ENCODE measurements around the gene ZBTB45.

DNA sequence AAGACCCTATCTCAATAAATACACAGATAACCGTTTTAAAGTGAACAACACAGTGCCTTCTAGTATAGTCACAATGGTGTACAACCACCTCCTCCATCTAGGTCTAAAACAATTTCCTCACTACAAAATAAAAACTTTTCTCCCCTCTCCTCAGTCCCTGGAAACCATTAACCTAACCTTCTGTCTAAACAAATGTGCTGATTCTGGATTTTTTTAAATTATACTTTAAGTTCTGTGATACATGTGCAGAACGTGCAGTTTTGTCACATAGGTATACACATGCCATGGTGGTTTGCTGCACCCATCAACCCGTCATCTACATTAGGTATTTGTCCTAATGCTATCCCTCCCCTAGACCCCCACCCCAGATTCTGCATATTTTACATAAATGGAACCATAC is 9.8 kb upstream of the ZBTB45 start:
- TF ChIP-seq ZFP41 (tag by site-specific recombination; IDR thresholded peaks at IDR 0.05; ENCODE audit: borderline replicate concordance) (no peak), ZNF23 (tag by site-specific recombination; IDR thresholded peaks at IDR 0.05; ENCODE audit: borderline replicate concordance) (no peak)
- TF ChIP-seq, protein P1, sequence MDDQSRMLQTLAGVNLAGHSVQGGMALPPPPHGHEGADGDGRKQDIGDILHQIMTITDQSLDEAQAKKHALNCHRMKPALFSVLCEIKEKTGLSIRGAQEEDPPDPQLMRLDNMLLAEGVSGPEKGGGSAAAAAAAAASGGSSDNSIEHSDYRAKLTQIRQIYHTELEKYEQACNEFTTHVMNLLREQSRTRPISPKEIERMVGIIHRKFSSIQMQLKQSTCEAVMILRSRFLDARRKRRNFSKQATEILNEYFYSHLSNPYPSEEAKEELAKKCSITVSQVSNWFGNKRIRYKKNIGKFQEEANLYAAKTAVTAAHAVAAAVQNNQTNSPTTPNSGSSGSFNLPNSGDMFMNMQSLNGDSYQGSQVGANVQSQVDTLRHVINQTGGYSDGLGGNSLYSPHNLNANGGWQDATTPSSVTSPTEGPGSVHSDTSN (CRISPR knock-in tag; IDR thresholded peaks at IDR 0.05): no peak
- TF ChIP-seq, protein P2, sequence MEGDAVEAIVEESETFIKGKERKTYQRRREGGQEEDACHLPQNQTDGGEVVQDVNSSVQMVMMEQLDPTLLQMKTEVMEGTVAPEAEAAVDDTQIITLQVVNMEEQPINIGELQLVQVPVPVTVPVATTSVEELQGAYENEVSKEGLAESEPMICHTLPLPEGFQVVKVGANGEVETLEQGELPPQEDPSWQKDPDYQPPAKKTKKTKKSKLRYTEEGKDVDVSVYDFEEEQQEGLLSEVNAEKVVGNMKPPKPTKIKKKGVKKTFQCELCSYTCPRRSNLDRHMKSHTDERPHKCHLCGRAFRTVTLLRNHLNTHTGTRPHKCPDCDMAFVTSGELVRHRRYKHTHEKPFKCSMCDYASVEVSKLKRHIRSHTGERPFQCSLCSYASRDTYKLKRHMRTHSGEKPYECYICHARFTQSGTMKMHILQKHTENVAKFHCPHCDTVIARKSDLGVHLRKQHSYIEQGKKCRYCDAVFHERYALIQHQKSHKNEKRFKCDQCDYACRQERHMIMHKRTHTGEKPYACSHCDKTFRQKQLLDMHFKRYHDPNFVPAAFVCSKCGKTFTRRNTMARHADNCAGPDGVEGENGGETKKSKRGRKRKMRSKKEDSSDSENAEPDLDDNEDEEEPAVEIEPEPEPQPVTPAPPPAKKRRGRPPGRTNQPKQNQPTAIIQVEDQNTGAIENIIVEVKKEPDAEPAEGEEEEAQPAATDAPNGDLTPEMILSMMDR (tag by site-specific recombination; IDR thresholded peaks at IDR 0.05): no peak
- TF ChIP-seq, protein P3, sequence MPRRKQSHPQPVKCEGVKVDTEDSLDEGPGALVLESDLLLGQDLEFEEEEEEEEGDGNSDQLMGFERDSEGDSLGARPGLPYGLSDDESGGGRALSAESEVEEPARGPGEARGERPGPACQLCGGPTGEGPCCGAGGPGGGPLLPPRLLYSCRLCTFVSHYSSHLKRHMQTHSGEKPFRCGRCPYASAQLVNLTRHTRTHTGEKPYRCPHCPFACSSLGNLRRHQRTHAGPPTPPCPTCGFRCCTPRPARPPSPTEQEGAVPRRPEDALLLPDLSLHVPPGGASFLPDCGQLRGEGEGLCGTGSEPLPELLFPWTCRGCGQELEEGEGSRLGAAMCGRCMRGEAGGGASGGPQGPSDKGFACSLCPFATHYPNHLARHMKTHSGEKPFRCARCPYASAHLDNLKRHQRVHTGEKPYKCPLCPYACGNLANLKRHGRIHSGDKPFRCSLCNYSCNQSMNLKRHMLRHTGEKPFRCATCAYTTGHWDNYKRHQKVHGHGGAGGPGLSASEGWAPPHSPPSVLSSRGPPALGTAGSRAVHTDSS (tag by site-specific recombination; IDR thresholded peaks at IDR 0.05): no peak
